HEK293 (cell line): ENCODE data around the gene EMD.

ENCODE experiments used
- CTCF ChIA-PET: fragments of 350-600 bp; formaldehyde crosslinking; extraction: SDS; loops from one replicate; lab custom pipeline; 2021; ENCODE audit warnings: antibody characterized with exemption; lab: Yijun Ruan, JAX
- POLR2A ChIA-PET: fragments of 300-600 bp; formaldehyde crosslinking; extraction: SDS; loops from one replicate; lab custom pipeline; 2020; ENCODE audit warnings: antibody characterized with exemption, inconsistent platforms; lab: Yijun Ruan, JAX
- H3K27ac ChIP-seq: fragments of 200-500 bp; sonication (Bioruptor generic); 2 replicates; pipeline ENCODE4 v1.5.1; 2014; ENCODE audit warnings: low read depth, low read length, control low read depth, inconsistent platforms; ENCODE audit errors: extremely low read depth
- H3K36me3 ChIP-seq, 2 experiments: fragments of 200-500 bp in 1 of 2; sonication (Bioruptor generic) in 1 of 2; 1 replicate in 1 of 2; 2 replicates in 1 of 2; pipeline ENCODE4 v1.5.1; 2014 to 2017; ENCODE audit warnings: inconsistent platforms in 2 of 2, low read length in 2 of 2; ENCODE audit not compliant: control insufficient read depth in 2 of 2, insufficient read depth in 1 of 2
- H3K4me1 ChIP-seq: fragments of 200-500 bp; sonication (Bioruptor generic); 2 replicates; pipeline ENCODE4 v1.5.1; 2014; ENCODE audit warnings: mild to moderate bottlenecking, low read length, inconsistent platforms; ENCODE audit not compliant: control insufficient read depth, insufficient read depth
- H3K4me3 ChIP-seq: 2 replicates; pipeline ENCODE4 v1.5.1; 2011; ENCODE audit warnings: low read depth, mild to moderate bottlenecking, control low read depth, low read length, moderate library complexity
- H3K9me3 ChIP-seq: fragments of 200-500 bp; sonication (Bioruptor generic); 2 replicates; pipeline ENCODE4 v1.5.1; 2014; ENCODE audit warnings: low read depth, low read length, inconsistent platforms; ENCODE audit not compliant: control insufficient read depth, insufficient read depth
- ELK4 ChIP-seq: IDR thresholded peaks from 2 replicates; pipeline ENCODE4 v1.6.1; 2011; ENCODE audit warnings: mild to moderate bottlenecking, low read depth, low read length, borderline replicate concordance
- IKZF3 ChIP-seq: fragments of 450-650 bp; IDR thresholded peaks from 2 replicates; pipeline ENCODE4 v1.5.0; 2018; ENCODE audit warnings: missing biosample characterization, mild to moderate bottlenecking, missing genetic modification characterization, moderate library complexity
- SP2 ChIP-seq: fragments of 450-650 bp; formaldehyde crosslinking; IDR thresholded peaks from 2 replicates; pipeline ENCODE4 v1.5.1; 2016; ENCODE audit warnings: missing biosample characterization, missing genetic modification characterization
- SP7 ChIP-seq: fragments of 450-650 bp; formaldehyde crosslinking; IDR thresholded peaks from 2 replicates; pipeline ENCODE4 v1.5.1; 2016; ENCODE audit warnings: missing biosample characterization, missing genetic modification characterization
- ZFP3 ChIP-seq: fragments of 450-650 bp; formaldehyde crosslinking; IDR thresholded peaks from 2 replicates; pipeline ENCODE4 v1.5.1; 2016; ENCODE audit warnings: low read depth, missing biosample characterization, missing genetic modification characterization
- ZIC2 ChIP-seq: fragments of 450-650 bp; formaldehyde crosslinking; IDR thresholded peaks from 2 replicates; pipeline ENCODE4 v1.5.1; 2016; ENCODE audit warnings: missing biosample characterization, missing genetic modification characterization
- ZNF133 ChIP-seq: fragments of 450-650 bp; formaldehyde crosslinking; IDR thresholded peaks from 2 replicates; pipeline ENCODE4 v1.5.1; 2016; ENCODE audit warnings: missing biosample characterization, missing genetic modification characterization
- ZNF138 ChIP-seq: fragments of 450-650 bp; formaldehyde crosslinking; IDR thresholded peaks from 2 replicates; pipeline ENCODE4 v1.5.1; 2016; ENCODE audit warnings: missing biosample characterization, missing genetic modification characterization, borderline replicate concordance
- ZNF155 ChIP-seq: fragments of 450-650 bp; formaldehyde crosslinking; IDR thresholded peaks from 2 replicates; pipeline ENCODE4 v1.5.1; 2016; ENCODE audit warnings: missing biosample characterization, missing genetic modification characterization
- ZNF221 ChIP-seq: fragments of 450-650 bp; formaldehyde crosslinking; IDR thresholded peaks from 2 replicates; pipeline ENCODE4 v1.5.1; 2017; ENCODE audit warnings: missing biosample characterization, missing genetic modification characterization, borderline replicate concordance
- ZNF239 ChIP-seq: fragments of 450-650 bp; formaldehyde crosslinking; IDR thresholded peaks from 2 replicates; pipeline ENCODE4 v1.5.1; 2016; ENCODE audit warnings: missing biosample characterization, missing genetic modification characterization
- ZNF292 ChIP-seq: fragments of 450-650 bp; formaldehyde crosslinking; IDR thresholded peaks from 2 replicates; pipeline ENCODE4 v1.5.1; 2016; ENCODE audit warnings: low read depth, missing biosample characterization, missing genetic modification characterization, borderline replicate concordance
- ZNF324 ChIP-seq: fragments of 450-650 bp; formaldehyde crosslinking; IDR thresholded peaks from 2 replicates; pipeline ENCODE4 v1.5.1; 2016; ENCODE audit warnings: missing biosample characterization, missing genetic modification characterization
- ZNF341 ChIP-seq: fragments of 450-650 bp; formaldehyde crosslinking; IDR thresholded peaks from 2 replicates; pipeline ENCODE4; 2016; ENCODE audit warnings: low read depth, missing biosample characterization, missing genetic modification characterization
- ZNF449 ChIP-seq: fragments of 450-650 bp; formaldehyde crosslinking; IDR thresholded peaks from 2 replicates; pipeline ENCODE4 v1.5.1; 2017; ENCODE audit warnings: missing biosample characterization, mild to moderate bottlenecking, missing genetic modification characterization, moderate library complexity
- ZNF600 ChIP-seq: fragments of 450-650 bp; formaldehyde crosslinking; IDR thresholded peaks from 2 replicates; pipeline ENCODE4 v1.5.1; 2016; ENCODE audit warnings: missing biosample characterization, missing genetic modification characterization
- ZNF623 ChIP-seq: fragments of 450-650 bp; formaldehyde crosslinking; IDR thresholded peaks from 2 replicates; pipeline ENCODE4 v1.5.1; 2016; ENCODE audit warnings: missing biosample characterization, missing genetic modification characterization
- ZNF664 ChIP-seq: fragments of 450-650 bp; formaldehyde crosslinking; IDR thresholded peaks from 2 replicates; pipeline ENCODE4 v1.5.1; 2016; ENCODE audit warnings: missing biosample characterization, missing genetic modification characterization
- ZNF707 ChIP-seq: fragments of 450-650 bp; formaldehyde crosslinking; IDR thresholded peaks from 2 replicates; pipeline ENCODE4 v1.5.1; 2016; ENCODE audit warnings: missing biosample characterization, missing genetic modification characterization
- TF ChIP-seq, protein P1 (sequence below): fragments of 450-650 bp; formaldehyde crosslinking; IDR thresholded peaks from 2 replicates; pipeline ENCODE4 v1.5.0; 2017; ENCODE audit warnings: missing biosample characterization, missing genetic modification characterization, borderline replicate concordance
- TF ChIP-seq, protein P2 (sequence below): fragments of 450-650 bp; formaldehyde crosslinking; IDR thresholded peaks from 2 replicates; pipeline ENCODE4 v1.5.1; 2016; ENCODE audit warnings: missing biosample characterization, missing genetic modification characterization

The EMD gene

GRCh38 chrX:154401918-154402621 is 23.0 kb downstream of the EMD start:
- Histone ChIP-seq H3K4me3 (no peak overlapping the region), H3K9me3 (no peaks in the 10 kb centered on the region), H3K36me3 (peaks cover 0 to 44% of the 10 kb centered on the region in 2 experiments; a peak in 1 of 3 replicates), H3K27ac (no peak overlapping the region), H3K4me1 (no peaks in the 10 kb centered on the region)
- TF ChIP-seq ZNF449 (tag by site-specific recombination) = peak; percentile 85
- TF ChIP-seq SP2 (tag by site-specific recombination) = no peak
- TF ChIP-seq ZNF292 (tag by site-specific recombination) = no peak
- TF ChIP-seq ZNF155 = no peak
- TF ChIP-seq ZNF324 = no peak
- POLR2A ChIA-PET = interaction anchor here (0.6 to 6.5 kb wide), 6 partner anchors 8 to 56 kb away, joined by 3 to 57 read pairs (median 4); partner anchors contain the start of genes DNASE1L1, PLXNA3 and TAFAZZIN
- CTCF ChIA-PET = interaction anchor here (0.7 kb wide), 1 partner anchor 853 kb away, joined by 3 read pairs; no protein-coding TSS in a partner anchor

DNA sequence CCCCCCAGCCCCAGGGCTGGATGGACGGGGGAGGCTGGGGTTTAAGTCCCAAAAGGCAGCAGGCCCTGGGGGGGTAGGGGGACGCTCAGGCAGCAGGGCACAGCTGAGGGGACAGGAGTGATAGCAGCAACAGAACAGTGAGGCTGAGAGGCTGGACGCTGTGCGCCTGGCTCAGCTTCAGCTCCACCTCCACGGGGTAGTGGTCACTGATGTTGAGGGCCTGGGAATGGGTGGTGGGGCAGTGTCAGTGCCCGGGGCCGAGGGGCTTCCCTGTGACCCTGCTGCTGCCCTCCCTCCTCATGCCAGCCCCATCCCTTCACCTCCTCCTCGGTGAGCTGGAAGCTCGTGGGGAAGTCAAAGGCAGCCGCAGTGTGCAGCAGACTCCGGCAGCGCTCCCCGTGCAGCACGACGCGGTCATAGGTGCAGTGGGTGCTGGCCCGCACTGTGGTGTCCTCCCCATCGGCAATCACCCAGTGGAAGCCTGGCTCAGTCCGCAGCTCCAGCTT is 23.6 kb downstream of the EMD start:
- H3K4me3 ChIP-seq = no peak overlapping the region
- TF ChIP-seq, protein P1, sequence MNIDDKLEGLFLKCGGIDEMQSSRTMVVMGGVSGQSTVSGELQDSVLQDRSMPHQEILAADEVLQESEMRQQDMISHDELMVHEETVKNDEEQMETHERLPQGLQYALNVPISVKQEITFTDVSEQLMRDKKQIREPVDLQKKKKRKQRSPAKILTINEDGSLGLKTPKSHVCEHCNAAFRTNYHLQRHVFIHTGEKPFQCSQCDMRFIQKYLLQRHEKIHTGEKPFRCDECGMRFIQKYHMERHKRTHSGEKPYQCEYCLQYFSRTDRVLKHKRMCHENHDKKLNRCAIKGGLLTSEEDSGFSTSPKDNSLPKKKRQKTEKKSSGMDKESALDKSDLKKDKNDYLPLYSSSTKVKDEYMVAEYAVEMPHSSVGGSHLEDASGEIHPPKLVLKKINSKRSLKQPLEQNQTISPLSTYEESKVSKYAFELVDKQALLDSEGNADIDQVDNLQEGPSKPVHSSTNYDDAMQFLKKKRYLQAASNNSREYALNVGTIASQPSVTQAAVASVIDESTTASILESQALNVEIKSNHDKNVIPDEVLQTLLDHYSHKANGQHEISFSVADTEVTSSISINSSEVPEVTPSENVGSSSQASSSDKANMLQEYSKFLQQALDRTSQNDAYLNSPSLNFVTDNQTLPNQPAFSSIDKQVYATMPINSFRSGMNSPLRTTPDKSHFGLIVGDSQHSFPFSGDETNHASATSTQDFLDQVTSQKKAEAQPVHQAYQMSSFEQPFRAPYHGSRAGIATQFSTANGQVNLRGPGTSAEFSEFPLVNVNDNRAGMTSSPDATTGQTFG = no peak
- TF ChIP-seq, protein P2, sequence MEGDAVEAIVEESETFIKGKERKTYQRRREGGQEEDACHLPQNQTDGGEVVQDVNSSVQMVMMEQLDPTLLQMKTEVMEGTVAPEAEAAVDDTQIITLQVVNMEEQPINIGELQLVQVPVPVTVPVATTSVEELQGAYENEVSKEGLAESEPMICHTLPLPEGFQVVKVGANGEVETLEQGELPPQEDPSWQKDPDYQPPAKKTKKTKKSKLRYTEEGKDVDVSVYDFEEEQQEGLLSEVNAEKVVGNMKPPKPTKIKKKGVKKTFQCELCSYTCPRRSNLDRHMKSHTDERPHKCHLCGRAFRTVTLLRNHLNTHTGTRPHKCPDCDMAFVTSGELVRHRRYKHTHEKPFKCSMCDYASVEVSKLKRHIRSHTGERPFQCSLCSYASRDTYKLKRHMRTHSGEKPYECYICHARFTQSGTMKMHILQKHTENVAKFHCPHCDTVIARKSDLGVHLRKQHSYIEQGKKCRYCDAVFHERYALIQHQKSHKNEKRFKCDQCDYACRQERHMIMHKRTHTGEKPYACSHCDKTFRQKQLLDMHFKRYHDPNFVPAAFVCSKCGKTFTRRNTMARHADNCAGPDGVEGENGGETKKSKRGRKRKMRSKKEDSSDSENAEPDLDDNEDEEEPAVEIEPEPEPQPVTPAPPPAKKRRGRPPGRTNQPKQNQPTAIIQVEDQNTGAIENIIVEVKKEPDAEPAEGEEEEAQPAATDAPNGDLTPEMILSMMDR (tag by site-specific recombination) = no peak
- TF ChIP-seq ZNF221 (tag by site-specific recombination) (no peak), ZNF133 (tag by site-specific recombination) (no peak), ZNF600 (tag by site-specific recombination) (peak; percentile 36; the same call in 1 of the 2 replicates), ZFP3 (tag by site-specific recombination) (no peak), ZNF707 (tag by site-specific recombination) (no peak), ZIC2 (no peak), ZNF239 (tag by site-specific recombination) (no peak)
- TF ChIP-seq, all 188 proteins: peak for 1
- CTCF ChIA-PET = interaction anchor here (1.1 kb wide), 1 partner anchor 29 kb away, joined by 3 read pairs; the partner anchor contains the start of gene FLNA
- peaks cover 0 to 44% of the 10 kb centered on the region in 2 experiments; a peak in 1 of 3 replicates for H3K36me3 ChIP-seq
- no peaks in the 10 kb centered on the region for H3K9me3 ChIP-seq
- POLR2A ChIA-PET = interaction anchor here (1.2 to 6.5 kb wide), 3 partner anchors 8 to 55 kb away, joined by 3 to 57 read pairs (median 4); partner anchors contain the start of genes DNASE1L1, PLXNA3 and TAFAZZIN
- no peaks in the 10 kb centered on the region for H3K4me1 ChIP-seq
- H3K27ac ChIP-seq = no peak overlapping the region

DNA sequence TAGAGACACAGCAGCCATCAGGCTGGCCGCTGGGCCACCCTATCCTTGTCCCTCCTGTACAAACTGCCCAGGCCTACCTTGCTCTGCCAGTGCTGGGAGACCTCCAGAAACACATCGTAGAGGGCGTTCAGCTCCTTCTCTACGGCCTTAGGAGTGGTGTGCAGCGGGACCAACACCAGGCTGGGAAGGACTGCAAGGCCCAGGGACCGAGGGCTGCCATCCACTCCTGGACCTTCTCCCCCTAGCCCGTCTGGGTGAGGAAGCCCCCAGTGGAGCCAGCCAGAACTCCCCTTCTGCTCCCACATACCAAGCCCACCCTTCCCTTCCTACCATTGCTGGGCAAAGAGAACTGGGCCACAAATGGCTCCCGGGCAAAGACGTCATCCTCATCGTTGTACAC is 24.1 kb downstream of the EMD start:
- Histone ChIP-seq H3K9me3 (no peaks in the 10 kb centered on the region), H3K36me3 (peaks cover 0 to 44% of the 10 kb centered on the region in 2 experiments; a peak in 1 of 3 replicates), H3K27ac (no peak overlapping the region), H3K4me3 (no peak overlapping the region), H3K4me1 (no peaks in the 10 kb centered on the region)
- CTCF ChIA-PET = interaction anchor here (1.1 kb wide), 1 partner anchor 29 kb away, joined by 3 read pairs; the partner anchor contains the start of gene FLNA
- POLR2A ChIA-PET = interaction anchor here (0.7 to 6.5 kb wide), 4 partner anchors 7 to 131 kb away, joined by 3 to 57 read pairs (median 4); partner anchors contain the start of genes DNASE1L1, PLXNA3 and TAFAZZIN
- TF ChIP-seq ZNF664 (tag by site-specific recombination) (no peak), ELK4 (no peak), IKZF3 (tag by site-specific recombination) (no peak), SP7 (tag by site-specific recombination) (no peak), ZNF138 (tag by site-specific recombination) (no peak), ZNF341 (tag by site-specific recombination) (no peak), ZNF623 (tag by site-specific recombination) (no peak)
- TF ChIP-seq, protein P2 (tag by site-specific recombination) = no peak
